ENCODE data around the gene ELMOD1. TPM values are rescaled to one million over a fixed set of nuclear protein-coding genes. Genes with fewer than 3 reads are reported as not detected.
A peak's percentile ranks its signal among the peaks of the same experiment; 100 is the strongest.

Gene ELMOD1
- polyA plus RNA-seq, 3 donors = 0.18 to 0.36 (median 0.23) TPM

DNA sequence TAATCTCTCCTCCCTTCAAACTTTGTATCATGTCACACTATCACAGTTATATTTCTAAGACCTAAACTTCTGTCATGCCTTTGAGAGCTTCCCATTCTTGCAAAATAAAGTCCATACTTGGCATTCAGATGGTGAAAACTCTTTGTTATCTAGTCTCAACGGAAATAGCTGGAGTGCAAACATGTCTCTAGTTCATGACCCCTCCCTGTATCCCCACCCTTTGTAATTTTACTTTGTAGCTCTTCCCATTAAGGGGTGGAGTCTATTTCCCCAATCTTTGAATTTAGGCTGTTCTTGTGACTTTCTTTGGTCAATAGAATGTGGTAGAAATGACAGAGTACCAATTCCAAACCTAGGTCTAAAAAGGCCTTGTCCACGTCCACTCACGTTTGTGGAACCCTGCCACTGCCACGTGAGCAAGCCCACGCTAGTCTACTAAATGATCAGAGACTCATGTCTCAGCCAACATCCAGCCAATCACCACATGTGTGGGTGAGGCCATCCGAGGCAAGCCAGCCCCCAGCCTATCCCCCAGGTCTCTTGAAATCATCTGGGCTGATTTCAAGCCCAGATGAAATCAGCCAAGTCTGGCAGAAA lies 97.5 kb downstream of the ELMOD1 start:
- DNase-seq = no peak

DNA sequence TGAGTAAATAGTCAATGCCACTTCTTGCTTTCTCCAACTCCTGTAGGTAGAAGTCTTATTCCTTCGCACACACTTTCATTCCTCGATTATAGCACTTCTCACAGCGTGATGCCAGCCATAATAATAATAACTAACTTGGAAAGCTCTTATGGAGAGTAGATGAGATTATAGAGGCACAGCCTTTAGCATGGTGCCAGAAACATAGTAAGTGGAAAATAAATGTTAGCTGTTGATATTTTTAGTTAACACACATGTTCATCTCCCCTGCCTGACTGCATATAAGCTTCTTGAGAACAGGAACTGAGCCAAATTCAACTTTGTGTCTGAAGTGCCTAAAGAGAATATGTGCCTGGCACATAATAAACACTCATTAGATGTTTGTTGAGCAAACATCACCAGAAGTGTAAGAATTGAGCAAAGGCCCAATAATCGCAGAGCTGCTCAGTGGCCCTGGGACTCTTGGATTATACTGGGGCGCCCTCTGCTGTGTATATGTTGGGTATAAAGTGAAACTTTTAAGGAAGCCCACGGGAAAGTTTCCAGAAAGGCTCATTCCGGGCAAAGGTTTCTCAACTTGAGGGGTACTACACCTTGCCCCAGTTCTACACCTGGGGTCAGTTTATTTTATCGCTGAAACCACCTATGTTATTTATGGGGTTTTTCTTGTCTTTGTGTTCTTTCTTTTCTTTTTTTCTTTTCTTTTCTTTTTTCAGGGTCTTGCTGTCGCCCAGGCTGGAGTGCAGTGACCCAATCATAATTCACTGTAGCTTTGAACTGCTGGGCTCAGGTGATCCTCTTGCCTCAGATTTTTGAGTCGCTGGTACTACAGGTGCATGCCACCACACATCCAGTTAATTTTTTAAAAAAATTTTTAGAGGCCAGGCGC lies 98.6 kb downstream of the ELMOD1 start:
- DNase-seq = peak; percentile 60

DNA sequence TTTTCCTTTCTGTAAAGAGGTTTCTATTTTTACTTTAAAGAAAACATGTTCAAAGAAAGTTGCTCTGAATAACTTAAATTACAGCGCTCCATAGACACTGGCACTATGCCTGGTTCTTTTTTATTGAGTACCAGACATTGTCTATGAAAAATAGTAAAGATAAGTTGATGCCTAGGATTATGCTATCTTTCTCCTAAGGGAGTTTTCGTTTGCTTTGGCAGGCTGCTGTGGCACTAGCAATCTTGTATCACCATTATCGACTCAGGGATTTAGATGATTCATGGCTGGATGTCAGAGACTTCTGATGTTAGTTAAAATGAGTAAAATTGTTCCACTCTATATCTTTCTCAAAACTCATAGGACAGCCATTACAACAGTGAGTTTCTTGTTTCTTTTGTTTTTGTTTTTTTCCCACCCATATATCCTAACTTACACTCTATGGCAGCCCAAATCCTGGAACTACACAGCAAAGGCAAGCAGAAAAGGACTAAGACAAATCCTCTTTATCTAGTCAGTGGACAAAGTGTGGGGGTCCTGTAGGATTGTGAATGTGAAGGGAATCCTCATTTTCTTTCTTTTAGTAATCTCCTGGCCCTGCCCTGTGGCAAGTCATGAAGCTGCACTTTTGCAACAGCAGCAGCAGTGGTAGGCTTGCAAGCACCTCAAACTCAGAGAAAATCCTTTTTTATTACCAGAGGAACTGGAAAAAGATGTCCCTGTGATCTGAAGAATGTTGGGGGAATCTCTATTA lies 100.2 kb downstream of the ELMOD1 start:
- DNase-seq = no peak

DNA sequence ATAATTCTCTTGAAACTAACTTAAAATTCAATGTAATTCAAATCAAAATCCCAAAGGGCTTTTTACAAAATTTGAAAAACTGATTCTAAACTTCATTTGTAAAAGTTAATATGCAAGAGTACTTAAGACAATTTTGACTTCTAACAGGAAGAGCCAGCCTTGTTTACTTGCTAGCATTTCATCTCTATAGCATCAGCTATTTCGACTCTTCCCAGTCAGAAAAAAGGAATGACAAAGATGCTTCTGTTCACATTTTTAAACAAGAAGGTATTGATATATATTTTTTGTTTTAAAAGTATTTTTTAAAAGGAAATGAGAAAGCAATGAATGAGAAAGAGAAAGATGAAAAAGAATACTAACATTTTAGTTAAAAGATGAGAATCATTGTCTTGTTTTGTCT lies 104.5 kb downstream of the ELMOD1 start:
- no peak for DNase-seq

DNA sequence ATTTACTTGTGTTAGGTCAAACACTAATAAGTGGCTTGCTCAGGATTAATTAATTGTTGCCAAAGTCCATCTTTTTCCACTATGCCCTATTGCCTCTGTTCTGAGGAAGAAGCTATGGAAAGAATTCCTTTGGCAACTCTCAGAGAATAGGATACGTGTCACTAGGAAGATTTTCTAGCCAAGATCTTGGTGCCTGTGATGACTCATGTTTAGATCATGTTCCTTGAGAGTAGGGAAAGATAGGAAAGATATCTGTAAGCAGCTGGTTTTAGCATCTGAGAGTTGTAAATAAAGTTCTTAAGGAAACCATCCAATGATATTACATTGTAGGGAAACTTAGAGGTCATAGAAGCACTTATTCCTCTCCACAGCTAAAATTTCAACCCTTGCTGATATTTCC lies 105.2 kb downstream of the ELMOD1 start:
- DNase-seq = no peak

DNA sequence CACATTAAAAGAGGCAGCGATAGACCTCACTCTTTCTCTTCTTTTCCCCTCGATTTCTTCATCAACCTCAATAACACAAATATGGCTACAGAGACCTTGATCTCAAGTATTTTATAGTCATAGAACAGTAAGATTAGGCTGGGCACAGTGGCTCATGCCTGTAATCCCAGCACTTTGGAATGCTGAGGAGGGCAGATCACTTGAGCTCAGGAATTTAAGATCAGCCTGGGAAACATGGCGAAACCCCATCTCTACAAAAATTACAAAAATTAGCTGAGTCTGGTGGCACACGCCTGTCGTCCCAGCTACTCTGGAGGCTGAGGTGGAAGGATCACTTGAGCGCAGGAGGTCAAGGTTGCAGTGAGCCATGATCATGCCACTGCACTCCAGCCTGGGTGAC lies 106.3 kb downstream of the ELMOD1 start:
- no peak for DNase-seq

DNA sequence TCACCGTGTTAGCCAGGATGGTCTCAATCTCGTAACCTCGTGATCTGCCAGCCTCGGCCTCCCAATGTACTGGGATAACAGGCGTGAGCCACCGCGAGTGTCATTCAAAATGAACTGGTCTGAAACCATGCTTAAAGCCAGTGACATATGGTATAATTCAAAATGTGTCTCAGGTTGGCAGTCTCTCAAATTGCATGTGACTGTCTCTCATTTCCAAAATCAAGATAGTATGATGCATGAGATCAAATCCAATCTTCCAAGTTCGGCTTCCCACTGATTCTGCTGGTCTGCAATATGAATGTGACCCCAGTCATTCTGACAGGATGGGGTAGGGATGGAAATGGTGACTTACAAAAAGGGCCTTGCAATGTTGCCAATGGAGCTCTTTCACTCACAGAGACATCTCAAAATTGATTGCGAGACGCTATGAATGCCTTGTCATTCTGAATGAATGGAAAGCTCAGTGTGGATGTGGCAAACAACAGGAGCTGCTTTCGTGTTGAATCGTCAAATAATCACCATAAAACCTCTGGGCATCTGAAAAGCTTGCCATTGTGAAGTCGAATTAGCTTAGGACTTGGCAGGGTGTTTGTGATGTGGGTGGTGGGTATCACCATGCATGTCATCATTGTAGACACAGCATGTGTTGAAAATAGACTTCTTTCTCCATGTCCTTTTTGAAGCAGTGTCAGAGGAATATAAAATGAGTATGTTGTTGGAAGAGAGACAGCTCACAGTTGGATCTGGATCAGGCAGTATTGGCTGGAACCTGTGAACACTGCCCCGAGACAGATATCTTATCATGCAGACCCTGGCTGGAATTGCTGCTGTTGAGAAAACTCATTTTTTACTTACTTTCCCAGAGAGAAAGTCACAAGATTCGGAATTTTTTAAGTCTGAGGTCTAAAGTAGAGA lies 108.7 kb downstream of the ELMOD1 start:
- DNase-seq = no peak

DNA sequence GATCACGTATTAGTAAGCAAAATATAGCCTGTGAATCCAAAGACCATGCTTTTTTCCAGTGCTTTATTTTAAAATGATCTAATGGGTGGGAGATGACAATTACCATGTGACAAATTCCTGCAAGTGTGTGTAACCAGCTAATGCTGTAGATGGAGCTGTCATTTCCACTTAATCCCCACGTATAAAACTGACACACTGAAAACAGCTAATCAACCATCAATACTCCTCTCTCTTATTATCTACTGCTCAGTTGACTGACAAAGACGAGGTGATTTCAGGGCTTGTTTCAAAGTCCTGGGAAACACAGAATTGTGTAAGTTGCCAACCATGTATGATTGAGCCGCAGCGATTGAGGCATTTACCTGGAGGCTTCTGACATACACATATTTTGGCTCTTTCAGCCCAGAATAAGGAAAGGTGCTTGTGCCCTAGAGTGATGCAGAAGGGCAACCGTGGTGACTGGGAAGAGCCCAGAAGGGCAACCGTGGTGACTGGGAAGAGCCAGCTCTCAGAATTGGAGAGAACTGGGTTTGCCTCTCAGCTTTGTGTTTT lies 111.2 kb downstream of the ELMOD1 start:
- no peak for DNase-seq

DNA sequence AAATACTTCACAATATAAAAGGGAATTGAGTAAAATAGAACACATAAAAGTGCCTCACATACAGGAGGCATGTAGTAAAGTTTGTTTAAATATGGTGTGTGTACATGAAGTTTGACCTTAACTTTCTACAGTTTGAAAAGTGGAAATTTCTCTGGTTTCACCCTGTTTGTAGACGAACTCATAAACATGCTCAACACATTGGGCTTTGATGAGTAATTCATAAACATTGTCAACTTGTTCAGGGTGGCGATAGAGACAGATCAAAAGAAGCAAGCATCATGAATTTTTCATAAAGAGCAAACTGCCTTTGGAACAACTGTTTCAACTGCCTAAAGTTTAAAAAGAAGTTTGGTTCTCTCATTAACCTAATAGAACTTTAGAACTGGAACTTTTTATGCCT lies 111.8 kb downstream of the ELMOD1 start:
- no peak for DNase-seq

DNA sequence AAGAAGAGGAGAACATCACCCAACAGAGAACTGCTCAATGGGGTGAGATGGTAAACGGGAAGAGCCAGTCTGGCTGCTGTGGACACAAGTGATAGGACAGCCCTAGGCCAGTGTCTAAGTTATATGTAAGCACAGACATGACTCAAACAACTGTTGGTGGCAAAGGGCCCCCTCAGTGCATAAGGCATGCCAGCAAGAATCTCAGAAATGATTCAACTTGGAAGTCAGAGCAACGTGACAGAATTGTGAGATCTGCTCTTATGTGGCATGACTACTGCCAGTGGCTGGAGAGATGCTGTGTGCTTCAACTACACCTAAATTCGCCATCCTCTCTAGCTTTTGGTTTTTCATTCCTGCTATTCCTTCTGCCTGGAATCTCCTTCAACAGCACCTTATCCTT lies 113.5 kb downstream of the ELMOD1 start:
- no peak for DNase-seq

DNA sequence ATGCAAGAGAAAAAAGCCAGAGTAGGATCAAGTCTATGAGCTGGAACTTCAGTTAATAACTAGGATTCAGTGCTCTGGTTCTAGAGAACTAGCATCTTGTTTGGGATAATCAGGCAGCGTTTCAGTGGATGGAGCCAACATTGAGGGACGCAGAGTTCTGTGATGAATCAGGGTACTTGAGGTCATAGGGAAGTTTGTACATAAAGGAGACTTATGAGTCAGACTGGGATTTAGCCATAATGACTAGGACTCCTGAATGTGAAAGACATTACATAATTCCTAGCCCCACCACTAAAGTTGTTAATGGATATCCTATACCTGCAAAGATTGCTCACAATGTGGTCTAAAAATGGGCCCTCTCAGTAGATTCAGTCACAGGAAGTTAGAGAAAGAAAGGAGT lies 114.1 kb downstream of the ELMOD1 start:
- DNase-seq = no peak

DNA sequence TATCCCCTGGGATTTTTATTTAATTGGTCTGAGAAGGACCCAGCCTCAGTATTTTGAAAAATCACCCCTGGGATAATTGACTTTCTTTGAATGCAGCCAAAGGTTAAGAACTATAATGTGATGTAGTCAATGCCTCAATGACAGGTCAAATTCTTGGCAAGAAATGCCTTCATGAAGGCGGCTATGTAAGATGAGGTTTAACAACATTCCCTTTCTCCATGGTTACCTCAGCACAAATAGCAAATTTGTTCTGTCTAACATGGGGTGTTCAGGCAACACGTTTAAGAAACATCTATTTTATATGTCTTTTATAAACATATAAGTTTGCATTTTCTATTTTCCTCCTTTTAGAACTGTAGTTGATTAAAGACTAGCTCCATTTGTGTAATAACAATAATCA lies 115.6 kb downstream of the ELMOD1 start:
- no peak for DNase-seq

DNA sequence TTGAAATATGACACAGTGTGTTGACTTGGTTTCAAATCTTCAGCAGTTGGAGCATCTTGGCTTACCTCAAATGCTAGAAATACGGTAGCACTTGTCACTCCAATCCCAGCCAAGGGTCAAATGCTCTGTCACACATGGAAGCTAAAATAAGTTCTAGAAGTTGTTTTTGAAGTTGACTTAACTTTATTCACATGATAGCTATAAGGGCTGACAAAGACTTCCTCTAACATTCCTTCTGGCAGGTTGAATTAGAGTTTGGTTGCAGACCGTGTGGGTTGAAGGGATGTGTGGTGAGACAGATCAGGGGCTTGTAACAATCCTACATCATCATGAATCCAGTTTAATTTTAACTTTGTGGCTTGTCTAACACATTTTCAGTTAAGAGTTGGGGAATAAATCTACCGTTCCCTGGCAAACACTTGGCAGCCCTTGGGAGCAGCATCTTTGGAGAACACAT lies 116.3 kb downstream of the ELMOD1 start:
- DNase-seq = no peak

DNA sequence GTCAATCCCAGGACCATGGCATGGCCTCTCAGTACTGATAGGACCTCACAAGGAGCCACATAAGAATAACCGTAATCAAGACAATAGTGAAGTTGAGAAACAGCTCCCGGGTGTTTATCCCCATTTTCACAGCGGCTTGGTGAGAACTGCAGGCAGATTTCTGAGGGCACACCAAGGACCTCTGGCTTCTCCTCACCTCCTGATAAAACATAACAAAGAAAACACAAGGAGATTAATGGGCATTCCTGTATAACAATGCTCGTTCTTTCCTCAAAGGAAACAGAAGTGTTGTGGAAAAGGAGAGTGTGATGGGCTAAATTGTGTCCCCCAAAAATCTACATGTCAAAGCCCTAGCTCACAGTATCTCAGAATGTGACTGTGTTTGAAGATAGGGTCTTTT lies 116.9 kb downstream of the ELMOD1 start:
- no peak for DNase-seq

DNA sequence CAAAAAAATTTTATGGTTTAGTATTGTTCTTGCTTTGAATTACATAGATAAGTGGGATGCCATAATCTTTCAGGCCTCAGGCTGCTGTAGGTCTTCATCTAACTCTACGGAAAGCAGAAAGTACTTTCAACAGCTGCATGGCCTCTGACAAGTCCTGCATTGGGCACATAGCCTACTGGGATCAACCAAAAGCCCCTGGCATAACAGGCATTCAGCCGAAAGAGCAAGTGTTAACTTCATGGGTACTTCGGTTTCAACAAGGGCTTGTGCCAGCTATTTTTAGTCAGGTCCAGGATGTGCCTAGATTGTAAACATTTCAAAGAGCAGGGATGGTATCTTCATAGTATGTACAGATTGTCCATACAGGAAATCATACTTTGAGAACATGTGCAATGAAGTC lies 117.8 kb downstream of the ELMOD1 start:
- no peak for DNase-seq

DNA sequence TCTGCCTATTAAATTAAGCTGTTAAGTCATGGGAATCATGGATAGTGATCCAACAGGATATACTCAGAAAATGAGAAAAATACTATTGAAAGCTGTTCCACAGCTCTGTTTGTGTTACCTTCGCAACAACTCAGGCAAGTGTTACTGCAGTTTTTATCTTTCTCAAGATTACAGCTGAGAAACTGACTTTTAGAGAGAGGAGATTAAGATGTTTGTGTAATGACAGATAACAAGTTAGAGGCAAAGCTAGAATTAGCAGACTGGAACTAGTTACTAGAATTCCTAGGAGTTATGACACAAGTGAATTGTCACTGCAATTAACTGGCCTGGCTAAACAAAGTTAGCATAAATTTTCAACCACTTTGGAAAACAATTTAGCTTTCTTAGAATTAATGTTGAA lies 119.4 kb downstream of the ELMOD1 start:
- DNase-seq = no peak

DNA sequence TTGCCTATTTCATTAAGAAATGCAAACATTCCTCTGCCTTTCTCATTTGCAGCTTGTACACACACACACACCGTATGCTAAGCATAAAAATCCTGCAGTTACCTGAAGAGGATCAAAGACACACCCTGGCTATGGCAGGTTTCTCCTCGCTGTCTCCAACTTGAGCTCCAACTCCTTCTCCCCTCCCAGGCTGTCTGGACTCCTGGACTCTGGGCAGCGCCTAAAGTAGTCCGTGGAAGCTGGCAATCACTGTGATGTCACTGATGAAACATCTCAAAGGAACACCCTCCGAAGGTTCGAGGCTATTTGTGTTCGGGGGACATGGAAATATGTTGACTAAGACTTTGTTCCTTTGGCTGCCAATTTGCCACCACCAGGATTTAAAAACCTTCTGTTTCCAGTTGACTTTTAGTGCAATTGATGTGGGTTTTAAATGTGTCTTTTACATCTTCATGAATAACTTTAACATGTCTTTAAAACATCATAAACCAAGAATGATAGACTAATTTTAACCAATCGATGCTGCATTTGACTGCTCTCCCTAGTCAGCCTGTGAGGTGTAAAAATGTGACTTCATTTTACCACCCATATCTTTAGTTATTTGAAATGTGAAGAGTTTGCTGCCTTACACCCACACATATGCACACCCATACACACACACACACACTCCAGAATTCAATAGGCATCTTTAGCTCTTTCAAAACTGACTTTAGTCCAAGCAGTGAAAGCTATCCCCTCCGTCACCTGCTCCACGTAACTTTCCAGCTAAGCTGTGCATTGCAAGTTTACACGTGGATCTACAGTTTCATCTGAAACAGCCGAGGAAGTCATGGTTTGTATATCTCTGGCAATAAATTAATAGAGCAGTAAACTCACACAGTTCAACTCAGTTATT lies 121.2 kb downstream of the ELMOD1 start, which contains the start of gene SLN:
Gene SLN, minus strand, starts transcription at position 196 of the 895 bp plus-strand sequence.
- no peak for DNase-seq

DNA sequence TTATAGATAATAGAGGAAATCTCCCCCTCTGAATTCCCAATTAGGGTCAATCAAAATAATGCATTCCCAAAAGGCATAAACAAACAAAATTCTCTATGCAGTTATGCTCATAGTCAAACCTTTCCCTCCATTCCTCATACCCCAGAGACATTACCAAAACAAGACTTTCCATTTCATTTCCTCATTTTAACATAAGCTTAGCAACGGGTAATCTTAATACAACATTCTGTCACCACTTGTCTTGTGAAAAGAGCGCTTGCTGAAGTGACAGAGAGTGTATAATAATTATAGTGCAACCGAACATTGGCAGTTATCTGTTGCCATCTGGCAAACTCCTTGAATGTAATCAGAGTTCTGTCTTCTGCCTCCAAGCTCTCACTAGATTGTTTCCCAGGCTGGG lies 122.1 kb downstream of the ELMOD1 start:
- DNase-seq = no peak

All from renal pelvis (tissue), 4 donors.